Measurements from ENCODE around the gene FZD4. TPM values are rescaled to one million over a fixed set of nuclear protein-coding genes. Genes with fewer than 3 reads are reported as not detected.

Gene FZD4
- total and polyA plus RNA-seq, 2 donors from 2014 or later: 21.4 to 41.4 TPM

DNA sequence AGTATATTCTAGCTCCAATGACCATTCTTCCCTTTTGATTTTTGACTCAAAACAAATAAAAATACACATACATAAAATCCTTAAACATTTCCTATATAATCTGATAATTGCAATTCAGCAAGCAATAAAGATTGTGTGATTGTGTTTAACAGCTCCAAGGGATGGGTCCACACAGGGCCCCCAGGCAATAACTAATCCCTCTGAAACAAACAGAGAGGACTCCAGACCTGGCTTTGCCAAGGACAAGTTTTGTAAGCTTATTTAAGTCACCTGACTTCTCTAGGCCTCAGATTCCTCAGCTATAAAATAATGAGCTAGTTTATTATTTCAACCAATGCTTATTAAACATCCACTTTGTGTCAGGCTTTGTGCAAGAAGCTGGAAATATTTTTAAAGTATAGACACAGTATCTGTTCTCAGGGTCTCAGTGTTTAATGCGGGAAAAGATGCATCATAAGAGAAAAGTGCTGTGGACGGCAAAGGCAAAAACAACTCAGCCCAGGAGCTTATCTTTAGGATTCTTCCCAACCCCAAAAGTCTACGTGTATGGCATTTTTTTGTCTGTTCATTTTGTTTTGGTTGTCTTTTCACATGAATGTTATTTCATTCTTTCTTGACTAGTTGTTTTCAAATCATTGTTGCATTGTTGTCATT, 20.1 kb downstream of the FZD4 start:
- H3K9ac ChIP-seq (ENCODE audit: low read length in 3 of 3): peak overlapping the region in 1 of 3 donors; percentile 13
- H3K9me3 ChIP-seq (ENCODE audit: control insufficient read depth in 2 of 3, insufficient read depth in 1 of 3, low read length in 3 of 3): no peaks in the 10 kb centered on the region
- DNase-seq (no peak), FAIRE-seq (no peak)
- peak overlapping the region in 1 of 2 donors; percentile 29 for H3K27ac ChIP-seq (ENCODE audit: low read depth in 2 of 2, low read length in 2 of 2)
- no peak overlapping the region for H3K4me3 ChIP-seq (ENCODE audit: low read length in 3 of 3)
- no peaks in the 10 kb centered on the region for H3K27me3 ChIP-seq (ENCODE audit: control insufficient read depth, insufficient read depth, low read length)
- peaks cover 15 to 45% (median 31%) of the 10 kb centered on the region in 3 donors for H3K4me1 ChIP-seq (ENCODE audit: control insufficient read depth in 2 of 3, insufficient read depth in 2 of 3, low read depth in 1 of 3, low read length in 3 of 3)
- H3K36me3 ChIP-seq (ENCODE audit: control insufficient read depth in 2 of 3, insufficient read depth in 3 of 3, low read length in 3 of 3): no peaks in the 10 kb centered on the region
- no peak for TF ChIP-seq CTCF (IDR thresholded peaks at IDR 0.05; ENCODE audit: borderline replicate concordance, extremely low read depth, insufficient read depth)
- intact Hi-C loops (cut with DNase I): loop anchor here (5.0 kb wide), 1 partner anchor 357 kb away; no protein-coding TSS in a partner anchor

DNA sequence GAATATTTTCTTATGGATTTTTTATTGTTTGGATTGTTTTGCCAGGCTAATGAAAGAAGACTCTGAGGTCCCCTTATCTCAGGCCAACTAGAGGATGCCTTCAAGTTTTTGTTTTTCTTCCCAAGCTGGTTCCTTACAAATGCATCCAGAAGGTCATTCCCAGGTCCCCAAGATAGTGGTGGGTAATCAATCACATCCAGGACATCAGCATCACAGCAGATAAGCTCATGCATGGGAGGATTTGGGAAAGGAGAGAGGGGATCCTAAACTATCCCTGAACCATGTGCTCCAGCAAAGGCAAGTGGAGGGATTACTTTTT, 20.7 kb downstream of the FZD4 start:
- no peak overlapping the region for H3K4me3 ChIP-seq (ENCODE audit: low read length in 3 of 3)
- intact Hi-C loops (cut with DNase I): no loop called here
- H3K27ac ChIP-seq (ENCODE audit: low read depth in 2 of 2, low read length in 2 of 2): peak overlapping the region in 1 of 2 donors; percentile 29
- peaks cover 11 to 40% (median 31%) of the 10 kb centered on the region in 3 donors for H3K4me1 ChIP-seq (ENCODE audit: control insufficient read depth in 2 of 3, insufficient read depth in 2 of 3, low read depth in 1 of 3, low read length in 3 of 3)
- H3K27me3 ChIP-seq (ENCODE audit: control insufficient read depth, insufficient read depth, low read length): no peaks in the 10 kb centered on the region
- FAIRE-seq: no peak
- H3K9ac ChIP-seq (ENCODE audit: low read length in 3 of 3): peak overlapping the region in 1 of 3 donors; percentile 13
- no peak for TF ChIP-seq CTCF (IDR thresholded peaks at IDR 0.05; ENCODE audit: borderline replicate concordance, extremely low read depth, insufficient read depth)
- H3K9me3 ChIP-seq (ENCODE audit: control insufficient read depth in 2 of 3, insufficient read depth in 1 of 3, low read length in 3 of 3): no peaks in the 10 kb centered on the region
- no peaks in the 10 kb centered on the region for H3K36me3 ChIP-seq (ENCODE audit: control insufficient read depth in 2 of 3, insufficient read depth in 3 of 3, low read length in 3 of 3)
- no peak for DNase-seq

- Histone ChIP-seq H3K27ac (ENCODE audit: low read depth in 2 of 2, low read length in 2 of 2) (no peak overlapping the region), H3K9me3 (ENCODE audit: control insufficient read depth in 2 of 3, insufficient read depth in 1 of 3, low read length in 3 of 3) (no peaks in the 10 kb centered on the region), H3K9ac (ENCODE audit: low read length in 3 of 3) (no peak overlapping the region), H3K4me1 (ENCODE audit: control insufficient read depth in 2 of 3, insufficient read depth in 2 of 3, low read depth in 1 of 3, low read length in 3 of 3) (peaks cover 11 to 37% (median 31%) of the 10 kb centered on the region in 3 donors), H3K36me3 (ENCODE audit: control insufficient read depth in 2 of 3, insufficient read depth in 3 of 3, low read length in 3 of 3) (no peaks in the 10 kb centered on the region), H3K27me3 (ENCODE audit: control insufficient read depth, insufficient read depth, low read length) (no peaks in the 10 kb centered on the region), H3K4me3 (ENCODE audit: low read length in 3 of 3) (no peak overlapping the region)
- FAIRE-seq (no peak), DNase-seq (no peak)
- intact Hi-C loops (cut with DNase I): no loop called here
- TF ChIP-seq CTCF (IDR thresholded peaks at IDR 0.05; ENCODE audit: borderline replicate concordance, extremely low read depth, insufficient read depth): no peak
Observed at GRCh38 chr11:86933891-86934581, 21.2 kb downstream of the FZD4 start.

Data from kidney (tissue), 14 donors.